ENCODE data around the gene NAIP.
"Not testable (repeated sequence)": the region's sequence is repeated elsewhere in the genome, so short reads cannot be mapped to it uniquely, and the experiment has no call there.

DNA sequence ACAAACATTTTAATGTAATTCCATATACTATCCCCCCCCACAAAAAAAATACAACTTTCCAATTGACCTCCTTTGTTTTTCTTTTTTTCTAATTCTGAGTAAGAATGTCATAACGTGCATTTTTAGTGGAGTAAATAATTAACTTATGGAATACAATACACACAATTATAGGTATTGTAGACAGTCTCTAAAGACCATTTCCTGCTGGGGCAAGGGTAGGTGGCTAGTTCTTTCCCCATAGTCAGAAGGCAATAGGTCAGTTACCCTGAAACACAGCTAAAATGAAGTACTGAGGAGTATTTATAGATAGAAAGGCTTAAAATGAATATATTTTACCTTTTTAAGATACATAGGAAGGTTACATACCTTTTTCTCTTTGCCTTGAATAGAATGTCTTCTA, 36.2 kb upstream of the NAIP start:
- not testable (repeated sequence) for TF ChIP-seq POLR2AphosphoS5, POLR2A (IDR thresholded peaks at IDR 0.05; ENCODE audit: low read depth, low read length)

Data from GM12891 (cell line).